Peyer's patch (tissue), 4 donors: Measurements from ENCODE around the gene COG6. TPM values are rescaled to one million over a fixed set of nuclear protein-coding genes. Genes with fewer than 3 reads are reported as not detected.

ENCODE experiments used
- DNase-seq, 3 donors: peaks; one replicate each; pipeline ENCODE4 v3.0.0-alpha.2; 2017 to 2019
- H3K27ac ChIP-seq, 4 donors: fragments of 200-600 bp; sonication (generic); one replicate each; pipeline ENCODE4 v1.5.1; 2016 to 2019
- H3K27me3 ChIP-seq, 2 donors: fragments of 200-600 bp; sonication (generic); one replicate each; pipeline ENCODE4 v1.5.1; 2019
- H3K36me3 ChIP-seq, 3 donors: fragments of 200-600 bp; sonication (generic); one replicate each; pipeline ENCODE4 v1.5.1; 2016 to 2019
- H3K4me1 ChIP-seq, 4 donors: fragments of 200-600 bp; sonication (generic); one replicate each; pipeline ENCODE4 v1.5.1; 2016 to 2019
- H3K4me3 ChIP-seq, 4 donors: fragments of 200-600 bp; sonication (generic); 1 replicate in 3 of 4; 2 replicates in 1 of 4; pipeline ENCODE4 v1.5.1; 2016 to 2019; ENCODE audit warnings: mild to moderate bottlenecking in 1 of 4
- H3K9me3 ChIP-seq, 4 donors: fragments of 200-600 bp; sonication (generic); one replicate each; pipeline ENCODE4 v1.5.1; 2016 to 2019; ENCODE audit warnings: mild to moderate bottlenecking in 1 of 4
- POLR2A ChIP-seq, 2 donors: fragments of 450-650 bp; IDR thresholded peaks; one replicate each; pipeline ENCODE4 v1.5.1; 2017; ENCODE audit warnings: antibody characterized with exemption in 2 of 2, mild to moderate bottlenecking in 2 of 2, moderate library complexity in 2 of 2
- total RNA-seq, 4 donors: library from RNA; depleted of rRNA; stranded (reverse); fragments of >200 nt; gene quantifications; one replicate each; pipeline ENCODE4 v1.1.0, GENCODE V29; 2016
- TF ChIP-seq, protein P1 (sequence below), 6 experiments: fragments of 450-650 bp in 4 of 6; fragments of 200-600 bp in 2 of 6; sonication (generic) in 1 of 6; IDR thresholded peaks; one replicate each; pipeline ENCODE4 v1.5.1; 2017 to 2019; ENCODE audit warnings: antibody characterized with exemption in 6 of 6, mild to moderate bottlenecking in 3 of 6, moderate library complexity in 1 of 6

COG6 gene
- total RNA-seq, 4 donors from 2014 or later, result 11.1 to 61.9 (median 21.5) TPM

DNA sequence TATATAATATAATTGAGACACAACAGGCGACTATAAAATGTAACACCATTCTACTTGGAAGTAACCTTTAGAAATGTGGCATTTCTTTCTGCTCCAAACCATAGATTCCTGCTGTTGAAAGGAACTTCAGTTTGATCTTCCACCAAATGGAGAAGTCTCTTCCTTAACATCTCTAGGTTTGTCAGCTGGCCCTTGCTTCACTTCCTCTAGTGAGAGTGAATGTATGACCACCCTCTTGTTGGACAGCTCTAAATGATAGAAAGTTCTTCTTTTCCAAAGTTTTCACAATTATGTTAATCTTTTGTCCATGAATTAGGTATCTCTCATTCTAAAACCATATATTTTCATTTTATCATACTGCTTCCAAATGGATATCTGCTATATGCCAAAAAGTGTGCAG, 13.8 kb upstream of the COG6 start:
- Histone ChIP-seq H3K27ac (no peak overlapping the region), H3K4me1 (no peaks in the 10 kb centered on the region), H3K36me3 (no peaks in the 10 kb centered on the region), H3K4me3 (no peak overlapping the region), H3K27me3 (no peaks in the 10 kb centered on the region), H3K9me3 (no peaks in the 10 kb centered on the region)
- TF ChIP-seq POLR2A (IDR thresholded peaks at IDR 0.05), result no peak
- TF ChIP-seq, protein P1, sequence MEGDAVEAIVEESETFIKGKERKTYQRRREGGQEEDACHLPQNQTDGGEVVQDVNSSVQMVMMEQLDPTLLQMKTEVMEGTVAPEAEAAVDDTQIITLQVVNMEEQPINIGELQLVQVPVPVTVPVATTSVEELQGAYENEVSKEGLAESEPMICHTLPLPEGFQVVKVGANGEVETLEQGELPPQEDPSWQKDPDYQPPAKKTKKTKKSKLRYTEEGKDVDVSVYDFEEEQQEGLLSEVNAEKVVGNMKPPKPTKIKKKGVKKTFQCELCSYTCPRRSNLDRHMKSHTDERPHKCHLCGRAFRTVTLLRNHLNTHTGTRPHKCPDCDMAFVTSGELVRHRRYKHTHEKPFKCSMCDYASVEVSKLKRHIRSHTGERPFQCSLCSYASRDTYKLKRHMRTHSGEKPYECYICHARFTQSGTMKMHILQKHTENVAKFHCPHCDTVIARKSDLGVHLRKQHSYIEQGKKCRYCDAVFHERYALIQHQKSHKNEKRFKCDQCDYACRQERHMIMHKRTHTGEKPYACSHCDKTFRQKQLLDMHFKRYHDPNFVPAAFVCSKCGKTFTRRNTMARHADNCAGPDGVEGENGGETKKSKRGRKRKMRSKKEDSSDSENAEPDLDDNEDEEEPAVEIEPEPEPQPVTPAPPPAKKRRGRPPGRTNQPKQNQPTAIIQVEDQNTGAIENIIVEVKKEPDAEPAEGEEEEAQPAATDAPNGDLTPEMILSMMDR (IDR thresholded peaks at IDR 0.05), result no peak
- no peak for DNase-seq

DNA sequence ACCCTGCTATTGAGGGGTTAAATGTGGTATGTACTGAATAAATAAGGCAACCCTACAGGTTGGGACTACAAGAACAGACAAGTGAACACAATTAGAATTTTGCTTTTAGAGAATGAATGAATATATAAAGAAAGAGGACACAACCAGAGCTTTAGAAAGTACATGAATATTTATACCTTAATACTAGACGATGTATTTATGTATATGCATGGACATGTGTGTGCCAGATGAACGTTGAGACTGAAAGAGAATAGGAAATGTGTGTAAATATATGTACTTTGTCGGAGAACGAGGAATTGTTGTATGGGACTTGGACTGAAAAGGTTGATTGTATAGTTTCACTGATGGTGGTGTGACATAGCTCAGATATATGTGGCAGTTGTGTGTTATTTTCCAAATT, 9.3 kb upstream of the COG6 start:
- H3K9me3 ChIP-seq, result no peaks in the 10 kb centered on the region
- no peak overlapping the region for H3K27ac ChIP-seq
- no peak for DNase-seq
- H3K4me1 ChIP-seq, result no peaks in the 10 kb centered on the region
- TF ChIP-seq, protein P1 (IDR thresholded peaks at IDR 0.05), result no peak
- no peak for TF ChIP-seq POLR2A (IDR thresholded peaks at IDR 0.05)
- no peaks in the 10 kb centered on the region for H3K36me3 ChIP-seq
- no peaks in the 10 kb centered on the region for H3K27me3 ChIP-seq
- no peak overlapping the region for H3K4me3 ChIP-seq

DNA sequence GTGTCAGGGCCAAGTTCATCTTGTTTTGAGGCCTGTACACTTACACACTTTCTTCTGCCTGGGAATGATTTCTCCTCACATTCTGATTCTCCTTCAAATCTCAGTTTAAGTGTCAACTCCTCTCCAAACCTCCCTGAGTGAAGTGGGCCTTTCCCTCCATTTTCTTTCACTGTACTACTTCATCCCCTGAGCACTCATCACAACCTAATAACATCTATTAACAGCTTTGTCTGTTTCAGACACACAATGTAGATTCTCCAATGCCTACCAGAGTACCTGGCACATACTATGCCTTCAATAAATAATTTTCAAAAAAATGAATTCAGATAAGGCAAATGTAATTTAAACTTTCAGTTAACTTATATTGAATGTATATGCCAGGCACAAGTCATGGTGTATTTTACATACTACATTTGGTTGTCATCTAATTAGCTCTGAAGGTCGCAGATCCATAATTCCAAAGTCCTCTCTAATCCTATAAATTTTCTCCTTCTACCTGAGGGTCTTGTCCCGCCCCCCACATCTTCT, 357 bp upstream of the COG6 start:
- Histone ChIP-seq H3K4me3 (peak overlapping the region; percentile 75 to 94 (median 80)), H3K27ac (peak overlapping the region; percentile 57 to 80 (median 68)), H3K4me1 (peaks cover 0 to 11% (median 1%) of the 10 kb centered on the region in 4 donors), H3K36me3 (no peaks in the 10 kb centered on the region), H3K27me3 (no peaks in the 10 kb centered on the region), H3K9me3 (no peaks in the 10 kb centered on the region)
- no peak for TF ChIP-seq POLR2A (IDR thresholded peaks at IDR 0.05)
- TF ChIP-seq, protein P1 (IDR thresholded peaks at IDR 0.05), result no peak
- no peak for DNase-seq

DNA sequence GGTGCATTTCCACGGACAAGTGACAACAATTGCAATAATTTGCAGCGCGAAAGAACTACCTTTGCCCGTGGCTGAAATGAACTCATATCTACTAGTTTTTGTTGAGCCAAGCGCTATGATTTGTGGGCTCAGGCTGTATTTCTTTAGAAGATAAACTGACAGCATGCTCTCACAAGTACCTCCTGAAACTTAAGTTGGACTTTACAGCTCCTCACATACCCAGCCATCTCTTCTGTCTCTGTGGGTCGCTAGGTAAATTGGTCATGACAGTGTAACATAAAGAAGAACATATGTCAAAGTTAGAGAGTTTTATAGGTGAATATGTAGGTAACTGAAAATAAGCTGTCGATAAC, 839 bp downstream of the COG6 start:
- Histone ChIP-seq H3K36me3 (peaks cover 0 to 5% (median 0%) of the 10 kb centered on the region in 3 donors), H3K27me3 (no peaks in the 10 kb centered on the region), H3K4me1 (peaks cover 0 to 11% (median 1%) of the 10 kb centered on the region in 4 donors), H3K4me3 (peak overlapping the region; percentile 75 to 94 (median 80)), H3K27ac (peak overlapping the region in 2 of 4 donors; percentile 57 to 80), H3K9me3 (no peaks in the 10 kb centered on the region)
- TF ChIP-seq POLR2A (IDR thresholded peaks at IDR 0.05), result no peak
- TF ChIP-seq, protein P1 (IDR thresholded peaks at IDR 0.05), result no peak
- DNase-seq, result no peak

DNA sequence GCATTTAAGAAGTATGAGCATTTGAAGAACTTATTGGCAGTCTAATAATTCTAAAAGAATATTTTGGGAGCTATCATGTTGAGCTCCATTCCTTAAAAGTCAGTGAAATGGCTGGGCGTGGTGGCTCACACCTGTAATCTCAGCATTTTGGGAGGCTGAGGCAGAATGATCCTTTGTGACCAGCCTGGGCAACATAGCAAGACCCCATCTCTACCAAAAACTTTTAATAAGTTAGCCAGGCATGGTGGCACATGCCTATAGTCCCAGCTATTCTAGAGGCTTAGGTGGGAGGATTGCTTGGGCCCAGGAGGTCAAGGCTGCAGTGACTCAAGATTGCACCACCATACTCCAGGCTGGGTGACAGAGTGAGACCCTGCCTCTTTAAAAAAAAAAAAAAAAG, 8.0 kb downstream of the COG6 start:
- DNase-seq, result no peak
- TF ChIP-seq, protein P1 (IDR thresholded peaks at IDR 0.05), result no peak
- TF ChIP-seq POLR2A (IDR thresholded peaks at IDR 0.05), result no peak
- Histone ChIP-seq H3K36me3 (peaks cover 0 to 26% (median 0%) of the 10 kb centered on the region in 3 donors), H3K4me1 (no peaks in the 10 kb centered on the region), H3K27ac (no peak overlapping the region), H3K9me3 (no peaks in the 10 kb centered on the region), H3K4me3 (no peak overlapping the region), H3K27me3 (no peaks in the 10 kb centered on the region)

DNA sequence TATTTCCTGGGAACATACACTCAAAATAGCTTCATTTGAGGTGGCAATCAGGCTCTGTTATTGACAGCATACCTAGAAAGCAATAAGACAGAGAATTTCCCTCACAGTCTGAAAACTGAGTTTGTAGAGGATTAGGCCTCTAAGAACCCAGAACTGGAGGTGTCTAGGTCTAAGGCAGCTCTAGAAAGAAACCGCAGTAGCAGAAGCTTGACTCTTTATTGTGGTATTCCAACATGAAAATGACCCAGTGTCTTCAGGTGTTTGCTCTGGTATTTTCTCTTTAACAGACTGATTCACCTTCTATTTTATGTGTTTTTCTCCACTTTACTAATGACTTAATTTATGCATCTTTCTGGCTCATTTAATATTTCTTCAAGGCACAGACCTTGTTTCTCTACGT, 8.5 kb downstream of the COG6 start:
- H3K9me3 ChIP-seq, result no peaks in the 10 kb centered on the region
- H3K27ac ChIP-seq, result no peak overlapping the region
- H3K4me1 ChIP-seq, result no peaks in the 10 kb centered on the region
- no peaks in the 10 kb centered on the region for H3K27me3 ChIP-seq
- peaks cover 0 to 26% (median 0%) of the 10 kb centered on the region in 3 donors for H3K36me3 ChIP-seq
- H3K4me3 ChIP-seq, result no peak overlapping the region
- DNase-seq, result no peak
- TF ChIP-seq, protein P1 (IDR thresholded peaks at IDR 0.05), result no peak
- no peak for TF ChIP-seq POLR2A (IDR thresholded peaks at IDR 0.05)
